Left lobe of liver (tissue), 2 donors: ENCODE data around the gene REC8. TPM values are rescaled to one million over a fixed set of nuclear protein-coding genes. Genes with fewer than 3 reads are reported as not detected.
"Not testable (repeated sequence)": the region's sequence is repeated elsewhere in the genome, so short reads cannot be mapped to it uniquely, and the experiment has no call there.

Source experiments
- ATAC-seq: fragments of 200-7000 bp; cut with Tn5 transposase; one replicate; pipeline ENCODE4 v1.9.1; 2020; ENCODE audit warnings: mild to moderate bottlenecking, moderate library complexity
- DNase-seq: peaks from one replicate; pipeline ENCODE4 v3.0.0-alpha.2; 2020; ENCODE audit warnings: low spot score
- total RNA-seq: library from RNA; stranded (reverse); gene quantifications from one replicate; pipeline ENCODE4 v1.2.1, GENCODE V29; 2021
- donor health status: DM: no; HTN: no; CAD: no; lungs with moderate emphysema.
- donor health status: DM: no; HTN: yes; CAD: no.

REC8 gene
- total RNA-seq, 1 donor from 2014 or later = 2.6 TPM

GRCh38 chr14:24197056-24197450 lies 25.2 kb downstream of the REC8 start:
- no peak for DNase-seq
- ATAC-seq = no peak

GRCh38 chr14:24198814-24199524 lies 27.1 kb downstream of the REC8 start:
- no peak for DNase-seq
- peak; percentile 9 for ATAC-seq

GRCh38 chr14:24202538-24202937 lies 30.7 kb downstream of the REC8 start:
- peak; percentile 2 for DNase-seq
- ATAC-seq = not testable (repeated sequence)

- not testable (repeated sequence) for ATAC-seq
- DNase-seq = peak; percentile 24
Observed at GRCh38 chr14:24203249-24203886, 31.5 kb downstream of the REC8 start.

- no peak for ATAC-seq
- no peak for DNase-seq
Observed at GRCh38 chr14:24204163-24205146, 32.6 kb downstream of the REC8 start.

GRCh38 chr14:24206260-24207103 lies 34.6 kb downstream of the REC8 start:
- ATAC-seq = no peak
- DNase-seq = peak; percentile 34

GRCh38 chr14:24207104-24207551 lies 35.2 kb downstream of the REC8 start:
- ATAC-seq = no peak
- DNase-seq = peak; percentile 16

- DNase-seq (peak; percentile 12), ATAC-seq (no peak)
Observed at GRCh38 chr14:24207625-24208024, 35.7 kb downstream of the REC8 start.

- no peak for ATAC-seq
- peak; percentile 30 for DNase-seq
Observed at GRCh38 chr14:24211311-24211710, 39.4 kb downstream of the REC8 start.

GRCh38 chr14:24212924-24213865 lies 41.3 kb downstream of the REC8 start, which contains the start of gene CHMP4A:
CHMP4A (minus strand) TSS chr14:24213488; CDS start chr14:24213439, 49 bp downstream.
- DNase-seq = peak; percentile 89
- ATAC-seq = peak; percentile 77

GRCh38 chr14:24213866-24214662 lies 42.2 kb downstream of the REC8 start:
- no peak for ATAC-seq
- DNase-seq = peak; percentile 14

- ATAC-seq = peak; percentile 88
- peak; percentile 83 for DNase-seq
Observed at GRCh38 chr14:24215495-24216344, 43.8 kb downstream of the REC8 start, which contains the start of gene MDP1. MDP1 (minus strand) TSS chr14:24216066; CDS start chr14:24215955, 111 bp downstream.

- DNase-seq = no peak
Observed at GRCh38 chr14:24216345-24216699, 44.4 kb downstream of the REC8 start.

GRCh38 chr14:24216876-24217275 lies 45.0 kb downstream of the REC8 start:
- ATAC-seq = not testable (repeated sequence)
- DNase-seq = peak; percentile 7

More at GRCh38 chr14:24216345-24216699, 44.4 kb downstream of the REC8 start:
- ATAC-seq = no peak

GRCh38 chr14:24219080-24219479 lies 47.2 kb downstream of the REC8 start:
- DNase-seq (no peak), ATAC-seq (no peak)

GRCh38 chr14:24219521-24219920 lies 47.6 kb downstream of the REC8 start:
- DNase-seq = peak; percentile 14
- no peak for ATAC-seq

- ATAC-seq = not testable (repeated sequence)
- DNase-seq = peak; percentile 8
Observed at GRCh38 chr14:24222987-24223386, 51.1 kb downstream of the REC8 start.
